ENCODE results near the gene SRCAP. TPM values are rescaled to one million over a fixed set of nuclear protein-coding genes. Genes with fewer than 3 reads are reported as not detected.

SRCAP gene
- total RNA-seq, 2 donors from 2014 or later = 27.5 to 30.0 TPM

DNA sequence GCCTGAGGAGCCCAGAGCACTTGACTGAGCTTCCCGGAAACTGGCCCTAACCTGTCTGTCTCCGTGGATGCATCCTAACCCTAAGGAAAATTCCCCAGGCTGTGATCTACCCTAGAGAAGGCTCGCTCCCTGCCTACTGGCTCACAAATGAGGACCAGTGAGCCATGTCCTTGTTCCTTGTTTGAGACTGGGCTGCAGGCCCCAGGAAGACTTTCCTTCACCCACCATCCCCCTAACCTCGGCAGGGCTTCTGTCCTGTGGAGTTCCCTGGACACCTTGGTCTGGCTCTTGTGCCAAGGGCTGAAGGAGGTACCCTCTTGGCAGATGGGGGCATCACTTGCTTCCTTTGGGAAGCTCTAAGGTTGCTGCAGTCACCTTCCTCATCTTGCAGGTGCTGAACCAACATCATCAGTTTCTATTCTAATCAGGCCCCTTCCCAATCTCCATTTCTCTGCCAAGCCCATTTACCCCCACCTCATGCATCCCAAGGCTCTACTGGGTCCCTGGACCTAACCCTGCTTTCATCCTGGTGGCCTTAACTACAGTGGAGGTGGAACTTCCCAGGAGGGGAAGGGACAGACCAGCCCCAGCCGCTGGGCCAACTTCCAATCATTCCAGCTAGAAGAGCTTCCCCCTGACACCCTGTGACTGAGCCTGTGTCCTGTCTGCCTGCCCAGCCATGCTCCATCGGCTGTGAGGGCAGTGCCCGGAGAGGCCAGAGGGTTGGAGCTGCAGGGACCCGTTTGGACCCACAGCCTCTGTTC, 75.6 kb downstream of the SRCAP start:
- intact Hi-C loops (cut with DNase I) = no loop called here
- Histone ChIP-seq H3K36me3 (replicated peaks in 1 of 2; ENCODE audit: insufficient read depth in 1 of 2, low read depth in 2 of 2) (peaks cover 7 to 19% of the 10 kb centered on the region in 2 donors), H3K9me3 (no peaks in the 10 kb centered on the region), H3K27ac (peak overlapping the region in 3 of 4 donors; percentile 75 to 89 (median 86)), H3K4me1 (peaks cover 19% of the 10 kb centered on the region), H3K4me3 (peak overlapping the region in 1 of 2 donors; percentile 56), H3K27me3 (no peaks in the 10 kb centered on the region)
- WGBS, 2 donors = 20 to 56% methylated on average over 2 to 8 of the region's 8 CpGs
- TF ChIP-seq, protein P1, sequence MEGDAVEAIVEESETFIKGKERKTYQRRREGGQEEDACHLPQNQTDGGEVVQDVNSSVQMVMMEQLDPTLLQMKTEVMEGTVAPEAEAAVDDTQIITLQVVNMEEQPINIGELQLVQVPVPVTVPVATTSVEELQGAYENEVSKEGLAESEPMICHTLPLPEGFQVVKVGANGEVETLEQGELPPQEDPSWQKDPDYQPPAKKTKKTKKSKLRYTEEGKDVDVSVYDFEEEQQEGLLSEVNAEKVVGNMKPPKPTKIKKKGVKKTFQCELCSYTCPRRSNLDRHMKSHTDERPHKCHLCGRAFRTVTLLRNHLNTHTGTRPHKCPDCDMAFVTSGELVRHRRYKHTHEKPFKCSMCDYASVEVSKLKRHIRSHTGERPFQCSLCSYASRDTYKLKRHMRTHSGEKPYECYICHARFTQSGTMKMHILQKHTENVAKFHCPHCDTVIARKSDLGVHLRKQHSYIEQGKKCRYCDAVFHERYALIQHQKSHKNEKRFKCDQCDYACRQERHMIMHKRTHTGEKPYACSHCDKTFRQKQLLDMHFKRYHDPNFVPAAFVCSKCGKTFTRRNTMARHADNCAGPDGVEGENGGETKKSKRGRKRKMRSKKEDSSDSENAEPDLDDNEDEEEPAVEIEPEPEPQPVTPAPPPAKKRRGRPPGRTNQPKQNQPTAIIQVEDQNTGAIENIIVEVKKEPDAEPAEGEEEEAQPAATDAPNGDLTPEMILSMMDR (IDR thresholded peaks at IDR 0.05) = no peak
- TF ChIP-seq POLR2A (IDR thresholded peaks at IDR 0.05) = no peak
- no peak for ATAC-seq
- DNase-seq = no peak

DNA sequence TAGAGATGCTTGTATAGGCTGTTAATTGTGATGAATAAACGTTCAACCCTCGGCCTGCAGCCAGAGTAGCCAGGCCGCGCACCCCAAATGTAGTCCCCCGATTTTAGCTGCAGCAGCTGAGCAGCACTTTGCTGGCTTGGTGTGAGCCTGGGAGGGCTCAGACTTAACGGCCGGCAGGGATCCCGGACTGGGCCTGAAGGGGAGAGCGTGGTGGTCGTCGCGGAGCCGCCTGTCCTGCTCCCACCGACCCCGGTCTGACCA, 76.1 kb downstream of the SRCAP start:
- intact Hi-C loops (cut with DNase I) = no loop called here
- Histone ChIP-seq H3K9me3 (no peaks in the 10 kb centered on the region), H3K4me3 (peak overlapping the region in 1 of 2 donors; percentile 56), H3K36me3 (replicated peaks in 1 of 2; ENCODE audit: insufficient read depth in 1 of 2, low read depth in 2 of 2) (peaks cover 4 to 16% of the 10 kb centered on the region in 2 donors), H3K27ac (peak overlapping the region in 3 of 4 donors; percentile 75 to 89 (median 86)), H3K27me3 (no peaks in the 10 kb centered on the region), H3K4me1 (peaks cover 19% of the 10 kb centered on the region)
- ATAC-seq (no peak), DNase-seq (no peak)
- TF ChIP-seq POLR2A (IDR thresholded peaks at IDR 0.05) = no peak
- TF ChIP-seq, protein P1 (IDR thresholded peaks at IDR 0.05) = no peak
- 13 to 38% methylated on average over 4 to 15 of the region's 15 CpGs for WGBS, 2 donors

DNA sequence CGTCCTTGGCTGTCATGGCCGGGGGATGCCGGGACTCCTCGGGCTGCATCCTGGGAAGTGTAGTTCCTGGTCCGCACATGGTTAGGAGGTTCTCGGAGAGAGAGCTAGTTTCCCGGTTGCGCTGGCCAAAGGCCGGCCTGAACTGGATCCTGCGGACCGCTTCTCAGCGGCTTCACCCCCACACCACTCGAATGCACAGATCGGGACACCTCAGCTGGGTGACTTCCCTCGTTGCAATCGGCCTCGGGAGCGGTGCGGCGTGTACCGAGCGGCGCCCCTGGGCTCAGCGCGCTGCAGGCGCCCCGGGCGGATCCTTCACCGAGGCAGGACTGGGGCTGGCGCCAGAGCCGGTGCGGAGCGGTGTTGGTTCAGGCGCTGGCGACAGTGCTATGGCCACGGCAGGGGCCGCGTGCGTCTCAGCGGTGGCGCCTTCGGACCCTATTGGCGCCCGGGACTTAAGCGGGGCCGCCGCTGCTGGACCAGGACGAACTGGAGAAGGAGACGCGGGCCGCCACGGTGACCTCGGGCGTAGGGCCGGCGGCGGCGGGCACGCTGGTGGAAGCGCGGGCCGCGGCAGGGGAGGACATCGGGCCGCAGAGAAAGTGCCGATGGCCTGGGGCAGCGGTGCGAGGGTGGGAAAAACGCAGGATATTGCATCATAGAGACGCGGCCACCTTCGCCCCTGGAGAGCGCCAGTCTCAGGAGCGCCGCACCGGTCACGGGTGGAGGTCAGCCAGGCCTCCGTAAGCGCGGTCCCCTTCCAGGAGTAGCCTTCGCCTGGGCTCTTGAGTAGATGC, 76.6 kb downstream of the SRCAP start:
- Histone ChIP-seq H3K4me3 (peak overlapping the region; percentile 56 to 87), H3K27ac (peak overlapping the region; percentile 75 to 89 (median 82)), H3K27me3 (no peaks in the 10 kb centered on the region), H3K9me3 (no peaks in the 10 kb centered on the region), H3K36me3 (replicated peaks in 1 of 2; ENCODE audit: insufficient read depth in 1 of 2, low read depth in 2 of 2) (peaks cover 4 to 13% of the 10 kb centered on the region in 2 donors), H3K4me1 (peaks cover 19% of the 10 kb centered on the region)
- peak; percentile 86 for ATAC-seq
- intact Hi-C loops (cut with DNase I) = no loop called here
- 1% methylated on average over 23 to 79 of the region's 81 CpGs for WGBS, 2 donors
- TF ChIP-seq POLR2A (IDR thresholded peaks at IDR 0.05) = peak; percentile 29 to 67 (median 63)
- TF ChIP-seq, protein P1 (IDR thresholded peaks at IDR 0.05) = no peak
- peak; percentile 78 to 86 (median 82) for DNase-seq

DNA sequence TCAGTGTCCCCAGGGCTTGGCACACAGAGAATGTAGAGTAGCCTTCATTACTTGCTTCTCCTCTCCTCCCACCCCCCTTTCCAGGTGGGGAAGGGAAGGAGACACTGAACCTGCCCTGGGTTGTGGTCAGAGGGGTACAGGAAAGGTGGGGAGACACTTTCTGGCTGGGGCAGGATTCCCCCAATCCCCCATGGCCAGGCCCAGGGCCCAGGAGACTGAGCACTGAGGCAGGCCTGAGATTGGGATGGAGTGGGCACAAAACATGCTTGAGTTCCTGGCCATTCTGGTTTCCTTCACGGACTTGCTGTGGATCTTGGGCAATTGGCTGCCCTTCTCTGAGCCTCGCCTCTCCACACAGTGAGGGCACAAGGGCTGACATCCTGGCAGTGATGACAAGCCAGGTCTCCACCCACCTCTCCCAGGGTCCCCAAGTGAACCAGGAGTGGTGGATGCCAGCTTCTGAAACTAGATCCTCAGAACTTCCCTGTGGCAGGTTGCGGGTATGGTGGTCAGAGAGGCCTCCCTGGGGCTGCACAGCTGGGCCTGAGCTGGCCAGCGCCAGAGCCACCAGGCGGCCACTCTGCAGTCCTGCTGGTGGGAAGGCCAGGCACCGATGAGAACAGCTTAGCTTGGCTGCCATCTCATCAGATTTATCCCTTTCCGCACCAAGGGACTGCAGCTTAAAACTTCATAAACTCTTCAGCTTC, 78.8 kb downstream of the SRCAP start:
- no peak for ATAC-seq
- no peaks in the 10 kb centered on the region for H3K9me3 ChIP-seq
- no peak overlapping the region for H3K4me3 ChIP-seq
- no peak for DNase-seq
- H3K27me3 ChIP-seq = no peaks in the 10 kb centered on the region
- H3K27ac ChIP-seq = no peak overlapping the region
- H3K4me1 ChIP-seq = peaks cover 19% of the 10 kb centered on the region
- TF ChIP-seq POLR2A (IDR thresholded peaks at IDR 0.05) = no peak
- TF ChIP-seq, protein P1 (IDR thresholded peaks at IDR 0.05) = no peak
- WGBS, 2 donors = 86% methylated on average over 4 to 7 of the region's 7 CpGs
- intact Hi-C loops (cut with DNase I) = no loop called here
- H3K36me3 ChIP-seq (replicated peaks in 1 of 2; ENCODE audit: insufficient read depth in 1 of 2, low read depth in 2 of 2) = peaks cover 0 to 5% of the 10 kb centered on the region in 2 donors
